PFSK-1 (cell line): Measurements from ENCODE around the gene CDH6.

Experiments used
- FOXP2 ChIP-seq: optimal IDR thresholded peaks from 2 replicates; pipeline ENCODE3; 2011; ENCODE audit warnings: borderline replicate concordance, control low read depth, inconsistent platforms; ENCODE audit not compliant: insufficient read depth; ENCODE audit errors: extremely low read length, extremely low read depth
- POLR2AphosphoS5 ChIP-seq: IDR thresholded peaks from 2 replicates; pipeline ENCODE4 v1.6.1; 2012; ENCODE audit warnings: low read depth, mild to moderate bottlenecking, control low read depth, low read length, moderate library complexity
- SIN3A ChIP-seq: IDR thresholded peaks from 2 replicates; pipeline ENCODE4 v1.6.1; 2012; ENCODE audit warnings: mild to moderate bottlenecking, low read length, moderate library complexity, borderline replicate concordance; ENCODE audit not compliant: insufficient read depth
- TAF1 ChIP-seq: IDR thresholded peaks from 2 replicates; pipeline ENCODE4 v1.6.1; 2012; ENCODE audit warnings: low read length, control low read depth, borderline replicate concordance; ENCODE audit not compliant: insufficient read depth
- TF ChIP-seq, protein P1 (sequence below), 2 experiments: IDR thresholded peaks; 2 replicates each; pipeline versions ENCODE4 v1.6.1 to v1.8.0; 2011 to 2012; ENCODE audit warnings: low read depth in 2 of 2, low read length in 2 of 2, control low read depth in 1 of 2, inconsistent platforms in 1 of 2, mild to moderate bottlenecking in 1 of 2, moderate library complexity in 1 of 2; ENCODE audit not compliant: insufficient read depth in 1 of 2

DNA sequence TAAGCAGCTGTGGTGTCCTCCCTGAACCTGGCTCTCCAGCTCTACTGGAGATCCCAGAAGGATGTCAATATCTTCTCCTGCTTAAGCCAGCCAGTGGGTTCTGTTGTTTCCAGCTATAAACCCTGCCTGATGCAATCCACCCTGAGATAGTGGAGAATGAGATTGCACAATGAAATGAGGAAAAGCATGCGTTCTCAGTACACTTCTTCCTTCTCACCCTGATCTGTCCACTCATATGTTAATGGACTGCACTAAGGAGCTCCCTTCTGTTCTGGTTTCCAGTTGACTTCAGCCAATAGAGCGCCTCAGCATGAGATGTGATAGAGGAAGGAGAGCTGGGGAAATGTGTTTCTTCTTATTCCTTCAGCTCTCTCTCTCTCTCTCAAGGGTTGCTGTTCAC, 40.0 kb upstream of the CDH6 start:
- TF ChIP-seq POLR2AphosphoS5 (no peak), FOXP2 (no peak), TAF1 (no peak), SIN3A (no peak)
- TF ChIP-seq, protein P1, sequence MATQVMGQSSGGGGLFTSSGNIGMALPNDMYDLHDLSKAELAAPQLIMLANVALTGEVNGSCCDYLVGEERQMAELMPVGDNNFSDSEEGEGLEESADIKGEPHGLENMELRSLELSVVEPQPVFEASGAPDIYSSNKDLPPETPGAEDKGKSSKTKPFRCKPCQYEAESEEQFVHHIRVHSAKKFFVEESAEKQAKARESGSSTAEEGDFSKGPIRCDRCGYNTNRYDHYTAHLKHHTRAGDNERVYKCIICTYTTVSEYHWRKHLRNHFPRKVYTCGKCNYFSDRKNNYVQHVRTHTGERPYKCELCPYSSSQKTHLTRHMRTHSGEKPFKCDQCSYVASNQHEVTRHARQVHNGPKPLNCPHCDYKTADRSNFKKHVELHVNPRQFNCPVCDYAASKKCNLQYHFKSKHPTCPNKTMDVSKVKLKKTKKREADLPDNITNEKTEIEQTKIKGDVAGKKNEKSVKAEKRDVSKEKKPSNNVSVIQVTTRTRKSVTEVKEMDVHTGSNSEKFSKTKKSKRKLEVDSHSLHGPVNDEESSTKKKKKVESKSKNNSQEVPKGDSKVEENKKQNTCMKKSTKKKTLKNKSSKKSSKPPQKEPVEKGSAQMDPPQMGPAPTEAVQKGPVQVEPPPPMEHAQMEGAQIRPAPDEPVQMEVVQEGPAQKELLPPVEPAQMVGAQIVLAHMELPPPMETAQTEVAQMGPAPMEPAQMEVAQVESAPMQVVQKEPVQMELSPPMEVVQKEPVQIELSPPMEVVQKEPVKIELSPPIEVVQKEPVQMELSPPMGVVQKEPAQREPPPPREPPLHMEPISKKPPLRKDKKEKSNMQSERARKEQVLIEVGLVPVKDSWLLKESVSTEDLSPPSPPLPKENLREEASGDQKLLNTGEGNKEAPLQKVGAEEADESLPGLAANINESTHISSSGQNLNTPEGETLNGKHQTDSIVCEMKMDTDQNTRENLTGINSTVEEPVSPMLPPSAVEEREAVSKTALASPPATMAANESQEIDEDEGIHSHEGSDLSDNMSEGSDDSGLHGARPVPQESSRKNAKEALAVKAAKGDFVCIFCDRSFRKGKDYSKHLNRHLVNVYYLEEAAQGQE (IDR thresholded peaks at IDR 0.05; ENCODE audit: insufficient read depth in 1 of 2, low read depth in 2 of 2, low read length in 2 of 2): no peak
